Mucosa of stomach (tissue), 1 donor: ENCODE results near the gene CST11.

Experiments used
- H3K27me3 ChIP-seq: one replicate; pipeline ENCODE4 v1.7.0; 2013; ENCODE audit warnings: mild to moderate bottlenecking, low read length; ENCODE audit not compliant: control insufficient read depth, insufficient read depth
- H3K36me3 ChIP-seq: one replicate; pipeline ENCODE4 v1.7.0; 2013; ENCODE audit warnings: low read length; ENCODE audit not compliant: control insufficient read depth, insufficient read depth
- H3K4me1 ChIP-seq: one replicate; pipeline ENCODE4 v1.7.0; 2013; ENCODE audit warnings: mild to moderate bottlenecking, low read length; ENCODE audit not compliant: control insufficient read depth, insufficient read depth
- H3K4me3 ChIP-seq: one replicate; pipeline ENCODE4 v1.7.0; 2013; ENCODE audit warnings: low read length
- H3K9ac ChIP-seq: one replicate; pipeline ENCODE4 v1.7.0; 2013; ENCODE audit warnings: mild to moderate bottlenecking, low read length, moderate library complexity
- H3K9me3 ChIP-seq: one replicate; pipeline ENCODE4 v1.7.0; 2013; ENCODE audit warnings: mild to moderate bottlenecking, low read length, moderate library complexity; ENCODE audit not compliant: control insufficient read depth
- donor health status: Pancreatic carcinoma.

The CST11 gene, protein sequence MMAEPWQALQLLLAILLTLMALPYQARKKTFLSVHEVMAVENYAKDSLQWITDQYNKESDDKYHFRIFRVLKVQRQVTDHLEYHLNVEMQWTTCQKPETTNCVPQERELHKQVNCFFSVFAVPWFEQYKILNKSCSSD

GRCh38 chr20:23452776-23453175 is at the start of gene CST11:
TSS of gene CST11 (minus strand) at chr20:23452876. CDS start at chr20:23452811, 65 bp downstream.
- Histone ChIP-seq H3K9me3 (no peaks in the 10 kb centered on the region), H3K27me3 (no peaks in the 10 kb centered on the region), H3K4me3 (no peak within 1 kb of the TSS), H3K36me3 (no peaks in the 10 kb centered on the region), H3K9ac (no peak within 1 kb of the TSS), H3K4me1 (no peaks in the 10 kb centered on the region)

DNA sequence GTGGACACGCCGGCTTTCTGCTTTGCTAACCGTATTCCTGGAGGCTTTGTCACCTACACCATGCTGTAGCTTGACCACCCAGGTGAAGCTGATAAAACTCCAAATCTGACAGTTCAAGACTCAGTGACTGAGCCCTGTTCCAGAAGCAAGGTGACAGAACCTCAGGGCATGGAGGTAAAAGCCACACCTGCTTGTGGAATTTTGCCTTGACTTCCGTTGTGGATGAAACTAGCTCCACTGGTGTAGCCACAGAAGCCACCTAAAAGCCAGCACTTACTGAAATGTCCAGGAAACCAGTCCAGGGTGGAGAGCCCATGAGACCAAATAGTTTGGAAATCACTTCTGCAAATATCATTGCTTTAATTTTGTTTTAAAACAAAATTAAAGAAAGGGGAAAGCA is 49.2 kb upstream of the CST11 start:
- Histone ChIP-seq H3K4me1 (no peaks in the 10 kb centered on the region), H3K4me3 (no peak overlapping the region), H3K9ac (no peak overlapping the region), H3K36me3 (no peaks in the 10 kb centered on the region), H3K27me3 (no peaks in the 10 kb centered on the region), H3K9me3 (no peaks in the 10 kb centered on the region)

- Histone ChIP-seq H3K9me3 (no peaks in the 10 kb centered on the region), H3K4me1 (peaks cover 12% of the 10 kb centered on the region), H3K36me3 (no peaks in the 10 kb centered on the region), H3K9ac (no peak overlapping the region), H3K27me3 (no peaks in the 10 kb centered on the region), H3K4me3 (no peak overlapping the region)
Observed at GRCh38 chr20:23497536-23497935, 44.9 kb upstream of the CST11 start.

- Histone ChIP-seq H3K9ac (no peak overlapping the region), H3K4me1 (peaks cover 12% of the 10 kb centered on the region), H3K27me3 (no peaks in the 10 kb centered on the region), H3K36me3 (no peaks in the 10 kb centered on the region), H3K9me3 (no peaks in the 10 kb centered on the region), H3K4me3 (no peak overlapping the region)
Observed at GRCh38 chr20:23493172-23493772, 40.6 kb upstream of the CST11 start.

DNA sequence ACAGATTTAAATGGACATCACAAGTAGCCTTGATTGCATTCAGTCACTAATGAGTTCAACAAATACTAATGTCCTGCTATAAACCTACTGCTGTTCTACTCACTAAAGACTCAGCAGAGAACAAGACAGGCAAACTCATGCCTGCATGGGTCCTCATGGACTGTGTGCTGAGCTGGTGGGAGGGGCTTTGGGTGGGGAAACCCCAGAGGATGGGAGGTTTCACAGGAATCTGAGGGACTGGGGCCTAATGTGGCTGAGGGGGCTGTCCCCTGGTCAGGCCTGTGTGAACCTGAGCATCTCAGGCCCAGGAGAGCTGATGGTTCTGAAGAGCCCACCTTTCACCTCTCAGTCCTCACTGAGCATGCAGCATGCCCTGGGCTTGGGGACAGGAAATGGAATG is 39.6 kb upstream of the CST11 start:
- H3K4me1 ChIP-seq: peaks cover 12% of the 10 kb centered on the region
- no peak overlapping the region for H3K9ac ChIP-seq
- no peaks in the 10 kb centered on the region for H3K27me3 ChIP-seq
- no peaks in the 10 kb centered on the region for H3K9me3 ChIP-seq
- no peaks in the 10 kb centered on the region for H3K36me3 ChIP-seq
- no peak overlapping the region for H3K4me3 ChIP-seq

DNA sequence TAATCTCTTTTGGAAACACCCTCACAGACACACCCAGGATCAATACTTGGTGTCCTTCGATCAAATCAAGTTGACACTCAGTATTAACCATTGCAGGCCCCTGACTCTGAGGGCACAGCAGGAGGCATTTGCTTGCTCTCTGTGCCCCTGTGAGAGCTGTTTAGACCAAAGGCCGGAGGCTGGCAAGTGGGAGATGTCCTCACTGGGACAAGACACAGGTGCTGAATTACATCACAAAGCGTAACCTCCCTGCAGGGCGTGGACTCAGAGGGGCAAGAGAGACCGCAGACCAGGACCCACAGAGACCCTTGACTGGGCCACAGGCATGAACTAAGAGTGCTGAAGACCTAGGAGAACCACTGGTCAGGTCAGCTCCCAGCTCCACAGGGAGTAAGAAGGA is 38.1 kb upstream of the CST11 start, which contains the start of gene CST8:
Gene CST8, plus strand, starts transcription at position 301 of the 400 bp plus-strand sequence. CDS start 551 bp downstream, outside the sequence.
- Histone ChIP-seq H3K9ac (no peak within 1 kb of the TSS), H3K4me1 (peaks cover 12% of the 10 kb centered on the region), H3K36me3 (no peaks in the 10 kb centered on the region), H3K27me3 (no peaks in the 10 kb centered on the region), H3K4me3 (no peak within 1 kb of the TSS), H3K9me3 (no peaks in the 10 kb centered on the region)

DNA sequence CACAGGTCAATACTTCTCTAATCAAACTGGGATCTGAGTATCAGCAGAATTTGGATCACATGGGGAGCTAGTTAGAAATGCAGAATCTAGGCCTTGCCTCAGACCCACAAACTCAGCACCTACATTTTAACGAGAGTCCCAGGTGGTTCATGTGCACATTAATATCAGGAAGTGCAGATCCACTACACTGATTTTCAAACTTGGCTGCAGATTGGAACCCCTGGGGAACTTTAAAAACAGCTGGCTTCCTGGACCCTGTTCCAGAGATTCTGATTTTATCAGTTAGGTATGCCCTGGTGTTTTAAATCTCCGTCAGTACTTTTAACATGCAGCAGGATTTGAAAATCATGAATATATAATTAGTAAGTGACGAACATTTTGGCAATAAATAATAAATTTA is 36.3 kb upstream of the CST11 start:
- H3K27me3 ChIP-seq: no peaks in the 10 kb centered on the region
- no peaks in the 10 kb centered on the region for H3K9me3 ChIP-seq

GRCh38 chr20:23488470-23488869 is 35.8 kb upstream of the CST11 start:
- no peaks in the 10 kb centered on the region for H3K27me3 ChIP-seq
- H3K9ac ChIP-seq: no peak overlapping the region
- H3K36me3 ChIP-seq: no peaks in the 10 kb centered on the region
- H3K4me3 ChIP-seq: no peak overlapping the region
- peaks cover 6% of the 10 kb centered on the region for H3K4me1 ChIP-seq
- H3K9me3 ChIP-seq: no peaks in the 10 kb centered on the region

More for the DNA sequence above, 36.3 kb upstream of the CST11 start:
- no peaks in the 10 kb centered on the region for H3K36me3 ChIP-seq
- H3K9ac ChIP-seq: no peak overlapping the region
- H3K4me1 ChIP-seq: peaks cover 11% of the 10 kb centered on the region
- no peak overlapping the region for H3K4me3 ChIP-seq

DNA sequence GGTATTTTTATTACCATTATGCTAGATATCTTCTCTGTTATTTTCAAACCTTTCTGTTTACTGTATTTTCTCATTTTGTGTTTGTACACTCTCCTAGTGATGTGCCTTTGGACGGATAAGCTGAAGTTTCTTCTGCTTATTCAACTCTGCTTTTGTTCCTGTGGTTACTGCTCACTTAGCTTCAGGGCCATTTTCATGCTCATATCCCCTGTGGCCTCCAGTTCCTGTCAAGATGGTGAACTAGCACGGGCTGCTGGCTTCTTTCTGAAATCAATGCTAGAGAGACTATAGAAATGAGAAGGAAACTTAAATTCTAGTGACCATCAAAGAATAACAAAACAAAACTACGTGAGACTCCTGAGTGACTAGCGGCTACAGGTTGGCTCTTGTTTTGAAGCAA is 31.4 kb upstream of the CST11 start:
- H3K36me3 ChIP-seq: no peaks in the 10 kb centered on the region
- no peak overlapping the region for H3K4me3 ChIP-seq
- no peaks in the 10 kb centered on the region for H3K27me3 ChIP-seq
- no peaks in the 10 kb centered on the region for H3K9me3 ChIP-seq
- no peak overlapping the region for H3K9ac ChIP-seq
- H3K4me1 ChIP-seq: no peaks in the 10 kb centered on the region

DNA sequence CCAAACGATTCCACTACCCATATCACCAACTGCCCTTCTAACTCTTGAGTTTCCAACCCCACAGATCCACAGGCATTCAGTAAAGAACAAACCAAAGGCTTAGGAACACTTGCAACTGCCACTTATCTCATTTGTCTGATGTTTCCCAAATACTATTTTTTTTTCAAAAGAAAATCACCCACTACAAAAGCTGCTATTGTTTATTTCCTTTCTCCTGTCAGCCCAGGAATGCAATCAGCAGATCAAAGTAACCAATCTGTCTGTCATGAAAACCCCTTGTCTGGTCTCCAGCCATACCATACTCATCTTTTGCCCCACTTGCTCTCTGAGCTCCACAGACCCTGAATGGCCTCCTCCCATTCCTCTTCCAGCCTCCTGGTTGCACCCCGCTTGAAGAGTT is 29.5 kb upstream of the CST11 start:
- Histone ChIP-seq H3K27me3 (no peaks in the 10 kb centered on the region), H3K4me1 (no peaks in the 10 kb centered on the region), H3K9ac (no peak overlapping the region), H3K36me3 (no peaks in the 10 kb centered on the region), H3K9me3 (no peaks in the 10 kb centered on the region), H3K4me3 (no peak overlapping the region)

DNA sequence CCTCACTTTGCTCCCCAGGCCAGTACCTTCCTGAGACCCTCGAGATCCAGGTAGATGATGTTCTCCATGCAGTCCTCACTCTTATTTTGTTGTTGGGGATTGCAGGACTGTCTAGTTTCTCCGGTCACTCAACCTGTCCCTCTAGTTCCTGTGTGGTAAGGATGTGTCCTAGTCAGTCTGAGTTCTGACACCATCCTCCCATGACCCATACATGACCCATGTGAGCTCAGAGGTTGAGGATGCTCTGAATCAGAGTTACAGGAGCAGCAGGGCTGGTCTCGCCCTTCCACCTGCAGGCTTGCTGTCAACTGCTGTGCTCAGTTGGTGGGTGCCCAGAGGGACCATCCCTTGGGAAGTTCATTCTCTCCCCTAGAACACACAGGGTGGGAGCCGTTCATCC is 26.4 kb upstream of the CST11 start:
- no peak overlapping the region for H3K9ac ChIP-seq
- no peak overlapping the region for H3K4me3 ChIP-seq
- no peaks in the 10 kb centered on the region for H3K36me3 ChIP-seq
- H3K9me3 ChIP-seq: no peaks in the 10 kb centered on the region
- H3K4me1 ChIP-seq: no peaks in the 10 kb centered on the region
- H3K27me3 ChIP-seq: no peaks in the 10 kb centered on the region

DNA sequence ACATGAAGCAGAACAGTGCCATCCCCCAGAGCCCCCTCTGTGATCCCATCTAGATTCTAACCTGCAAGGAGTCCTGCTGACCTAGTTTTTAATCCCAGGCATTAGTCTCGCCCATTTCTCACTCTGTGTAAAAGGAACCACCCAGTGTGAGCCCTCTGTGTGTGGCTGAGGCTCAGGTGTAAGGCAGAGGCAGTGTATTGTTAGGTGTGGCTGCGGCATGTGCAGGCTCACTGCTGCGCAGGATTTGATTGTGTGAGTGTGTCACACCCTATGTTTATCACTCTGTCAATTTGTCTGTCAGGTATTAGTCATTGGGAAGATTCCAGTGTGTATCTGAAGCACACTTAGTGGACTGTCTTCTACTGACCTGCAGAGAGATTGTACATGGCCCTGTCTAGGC is 24.5 kb upstream of the CST11 start:
- Histone ChIP-seq H3K4me3 (no peak overlapping the region), H3K9me3 (no peaks in the 10 kb centered on the region), H3K27me3 (no peaks in the 10 kb centered on the region), H3K9ac (no peak overlapping the region), H3K36me3 (no peaks in the 10 kb centered on the region), H3K4me1 (no peaks in the 10 kb centered on the region)
